VCaP (cell line): ENCODE data around the gene RAI1.

ENCODE experiments used
- H3K27ac ChIP-seq: fragments of 450-650 bp; 2 replicates; pipeline ENCODE4 v1.5.1; 2017
- TF ChIP-seq, protein P1 (sequence below): fragments of 450-650 bp; conservative IDR thresholded peaks from 2 replicates; pipeline ENCODE4 v1.5.1; 2017; ENCODE audit warnings: mild to moderate bottlenecking, moderate library complexity

RAI1 gene

DNA sequence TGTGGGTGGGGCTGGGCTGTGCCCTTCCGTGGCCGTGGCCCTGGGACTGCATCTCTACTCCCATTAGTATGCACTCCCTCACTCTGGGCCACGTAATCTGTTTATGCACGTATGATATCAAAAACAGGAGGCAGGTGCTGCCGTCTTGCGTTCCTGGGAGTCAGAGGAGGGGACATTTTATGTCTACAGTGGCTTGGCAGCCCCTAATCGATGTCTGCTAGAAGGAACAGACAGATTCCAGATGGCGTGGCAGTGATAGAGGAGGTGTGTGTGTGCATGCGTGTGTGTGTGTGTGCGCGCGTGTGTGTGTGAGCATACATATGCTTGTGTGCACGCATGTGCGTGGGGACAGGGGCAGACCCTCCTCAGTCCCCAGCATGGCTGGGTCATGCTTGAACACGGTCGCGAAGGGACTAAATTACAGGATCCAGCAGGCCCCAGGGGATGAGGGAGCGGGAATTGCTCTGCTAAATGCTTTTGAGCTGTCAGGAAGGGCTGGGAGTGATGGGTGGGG lies 110.8 kb downstream of the RAI1 start:
- H3K27ac ChIP-seq, result no peak overlapping the region
- TF ChIP-seq, protein P1, sequence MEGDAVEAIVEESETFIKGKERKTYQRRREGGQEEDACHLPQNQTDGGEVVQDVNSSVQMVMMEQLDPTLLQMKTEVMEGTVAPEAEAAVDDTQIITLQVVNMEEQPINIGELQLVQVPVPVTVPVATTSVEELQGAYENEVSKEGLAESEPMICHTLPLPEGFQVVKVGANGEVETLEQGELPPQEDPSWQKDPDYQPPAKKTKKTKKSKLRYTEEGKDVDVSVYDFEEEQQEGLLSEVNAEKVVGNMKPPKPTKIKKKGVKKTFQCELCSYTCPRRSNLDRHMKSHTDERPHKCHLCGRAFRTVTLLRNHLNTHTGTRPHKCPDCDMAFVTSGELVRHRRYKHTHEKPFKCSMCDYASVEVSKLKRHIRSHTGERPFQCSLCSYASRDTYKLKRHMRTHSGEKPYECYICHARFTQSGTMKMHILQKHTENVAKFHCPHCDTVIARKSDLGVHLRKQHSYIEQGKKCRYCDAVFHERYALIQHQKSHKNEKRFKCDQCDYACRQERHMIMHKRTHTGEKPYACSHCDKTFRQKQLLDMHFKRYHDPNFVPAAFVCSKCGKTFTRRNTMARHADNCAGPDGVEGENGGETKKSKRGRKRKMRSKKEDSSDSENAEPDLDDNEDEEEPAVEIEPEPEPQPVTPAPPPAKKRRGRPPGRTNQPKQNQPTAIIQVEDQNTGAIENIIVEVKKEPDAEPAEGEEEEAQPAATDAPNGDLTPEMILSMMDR, result no peak

DNA sequence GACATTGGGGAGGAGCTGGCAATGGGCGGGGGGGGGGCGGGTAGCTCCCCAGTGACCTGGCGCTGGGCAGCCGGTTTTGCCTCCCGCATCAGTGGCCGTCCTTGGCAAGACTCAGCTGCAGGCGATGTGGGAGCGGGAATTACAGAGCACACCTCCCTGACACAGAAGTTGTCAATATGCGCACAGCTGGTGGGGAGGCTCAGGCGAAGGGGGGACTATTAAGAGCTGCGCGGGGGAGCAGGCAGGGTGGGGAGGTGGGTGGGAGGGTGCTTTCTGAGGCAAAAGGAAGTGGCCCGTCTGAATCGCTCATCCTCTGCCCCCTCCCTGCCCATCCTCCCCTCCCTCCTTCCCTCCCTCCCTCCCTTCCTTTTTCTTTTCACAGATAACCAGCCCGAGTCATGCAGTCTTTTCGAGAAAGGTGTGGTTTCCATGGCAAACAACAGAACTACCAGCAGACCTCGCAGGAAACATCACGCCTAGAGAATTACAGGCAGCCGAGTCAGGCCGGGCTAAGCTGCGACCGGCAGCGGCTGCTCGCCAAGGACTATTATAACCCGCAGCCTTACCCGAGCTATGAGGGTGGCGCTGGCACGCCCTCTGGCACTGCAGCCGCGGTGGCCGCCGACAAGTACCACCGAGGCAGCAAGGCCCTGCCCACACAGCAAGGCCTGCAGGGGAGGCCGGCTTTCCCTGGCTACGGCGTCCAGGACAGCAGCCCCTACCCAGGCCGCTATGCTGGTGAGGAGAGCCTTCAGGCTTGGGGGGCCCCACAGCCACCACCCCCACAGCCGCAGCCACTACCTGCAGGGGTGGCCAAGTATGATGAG lies 111.5 kb downstream of the RAI1 start:
- H3K27ac ChIP-seq, result no peak overlapping the region

DNA sequence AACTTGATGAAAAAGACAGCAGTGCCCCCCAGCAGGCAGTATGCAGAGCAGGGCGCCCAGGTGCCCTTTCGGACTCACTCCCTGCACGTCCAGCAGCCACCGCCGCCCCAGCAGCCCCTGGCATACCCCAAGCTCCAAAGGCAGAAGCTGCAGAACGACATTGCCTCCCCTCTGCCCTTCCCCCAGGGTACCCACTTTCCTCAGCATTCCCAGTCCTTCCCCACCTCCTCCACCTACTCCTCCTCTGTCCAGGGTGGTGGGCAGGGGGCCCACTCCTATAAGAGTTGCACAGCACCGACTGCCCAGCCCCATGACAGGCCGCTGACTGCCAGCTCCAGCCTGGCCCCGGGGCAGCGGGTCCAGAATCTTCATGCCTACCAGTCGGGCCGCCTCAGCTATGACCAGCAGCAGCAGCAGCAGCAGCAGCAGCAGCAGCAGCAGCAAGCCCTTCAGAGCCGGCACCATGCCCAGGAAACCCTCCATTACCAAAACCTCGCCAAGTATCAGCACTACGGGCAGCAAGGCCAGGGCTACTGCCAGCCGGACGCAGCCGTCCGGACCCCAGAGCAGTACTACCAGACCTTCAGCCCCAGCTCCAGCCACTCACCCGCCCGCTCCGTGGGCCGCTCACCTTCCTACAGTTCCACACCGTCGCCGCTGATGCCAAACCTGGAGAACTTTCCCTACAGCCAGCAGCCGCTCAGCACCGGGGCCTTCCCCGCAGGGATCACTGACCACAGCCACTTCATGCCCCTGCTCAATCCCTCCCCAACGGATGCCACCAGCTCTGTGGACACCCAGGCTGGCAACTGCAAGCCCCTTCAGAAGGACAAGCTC lies 112.3 kb downstream of the RAI1 start:
- H3K27ac ChIP-seq, result no peak overlapping the region
- TF ChIP-seq, protein P1, result no peak

More for the DNA sequence above, 111.5 kb downstream of the RAI1 start:
- TF ChIP-seq, protein P1, result no peak

DNA sequence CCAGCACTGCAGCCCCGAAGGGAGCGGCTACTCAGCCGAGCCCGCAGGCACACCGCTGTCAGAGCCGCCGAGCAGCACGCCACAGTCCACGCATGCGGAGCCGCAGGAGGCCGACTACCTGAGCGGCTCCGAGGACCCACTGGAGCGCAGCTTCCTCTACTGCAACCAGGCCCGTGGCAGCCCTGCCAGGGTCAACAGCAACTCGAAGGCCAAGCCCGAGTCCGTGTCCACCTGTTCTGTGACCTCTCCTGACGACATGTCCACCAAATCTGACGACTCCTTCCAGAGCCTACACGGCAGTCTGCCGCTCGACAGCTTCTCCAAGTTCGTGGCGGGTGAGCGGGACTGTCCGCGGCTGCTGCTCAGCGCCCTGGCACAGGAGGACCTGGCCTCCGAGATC lies 113.1 kb downstream of the RAI1 start:
- TF ChIP-seq, protein P1, result no peak
- H3K27ac ChIP-seq, result no peak overlapping the region

DNA sequence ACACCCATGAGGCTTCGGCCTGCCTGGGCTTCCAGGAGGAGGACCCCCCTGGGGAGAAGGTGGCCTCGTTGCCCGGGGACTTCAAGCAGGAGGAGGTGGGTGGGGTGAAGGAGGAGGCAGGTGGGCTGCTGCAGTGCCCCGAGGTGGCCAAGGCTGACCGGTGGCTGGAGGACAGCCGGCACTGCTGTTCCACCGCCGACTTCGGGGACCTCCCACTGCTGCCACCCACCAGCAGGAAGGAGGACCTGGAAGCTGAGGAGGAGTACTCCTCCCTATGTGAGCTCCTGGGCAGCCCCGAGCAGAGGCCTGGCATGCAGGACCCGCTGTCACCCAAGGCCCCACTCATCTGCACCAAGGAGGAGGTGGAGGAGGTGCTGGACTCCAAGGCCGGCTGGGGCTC lies 114.0 kb downstream of the RAI1 start:
- no peak overlapping the region for H3K27ac ChIP-seq
- TF ChIP-seq, protein P1, result no peak

DNA sequence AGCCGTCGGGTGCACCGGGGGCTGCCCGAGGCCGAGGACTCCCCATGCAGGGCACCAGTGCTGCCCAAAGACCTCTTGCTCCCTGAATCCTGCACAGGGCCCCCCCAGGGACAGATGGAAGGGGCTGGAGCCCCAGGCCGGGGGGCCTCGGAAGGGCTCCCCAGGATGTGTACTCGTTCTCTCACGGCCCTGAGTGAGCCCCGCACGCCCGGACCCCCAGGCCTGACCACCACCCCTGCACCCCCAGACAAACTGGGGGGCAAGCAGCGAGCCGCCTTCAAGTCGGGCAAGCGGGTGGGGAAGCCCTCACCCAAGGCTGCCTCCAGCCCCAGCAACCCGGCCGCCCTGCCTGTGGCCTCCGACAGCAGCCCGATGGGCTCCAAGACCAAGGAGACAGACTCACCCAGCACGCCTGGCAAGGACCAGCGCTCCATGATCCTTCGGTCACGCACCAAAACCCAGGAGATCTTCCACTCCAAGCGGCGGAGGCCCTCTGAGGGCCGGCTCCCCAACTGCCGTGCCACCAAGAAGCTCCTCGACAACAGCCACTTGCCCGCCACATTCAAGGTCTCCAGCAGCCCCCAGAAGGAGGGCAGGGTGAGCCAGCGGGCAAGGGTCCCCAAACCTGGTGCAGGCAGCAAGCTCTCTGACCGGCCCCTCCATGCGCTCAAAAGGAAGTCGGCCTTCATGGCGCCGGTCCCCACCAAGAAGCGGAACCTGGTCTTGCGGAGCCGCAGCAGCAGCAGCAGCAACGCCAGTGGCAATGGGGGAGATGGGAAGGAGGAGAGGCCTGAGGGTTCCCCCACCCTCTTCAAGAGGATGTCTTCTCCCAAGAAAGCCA lies 114.9 kb downstream of the RAI1 start:
- H3K27ac ChIP-seq, result no peak overlapping the region

More for the DNA sequence above, 114.9 kb downstream of the RAI1 start:
- TF ChIP-seq, protein P1, result no peak
